OCI-LY3 (cell line): Measurements from ENCODE around the gene OVAAL.

Source experiments
- H2AFZ ChIP-seq: fragments of 200-600, 300-600 bp; shearing (Covaris generic); 2 replicates; pipeline ENCODE4 v1.6.0; 2014; ENCODE audit warnings: antibody characterized with exemption, low read depth, low read length
- H3K27ac ChIP-seq: fragments of 200-600, 300-600 bp; sonication (generic); 2 replicates; pipeline ENCODE4 v1.5.1; 2014; ENCODE audit warnings: mild to moderate bottlenecking, low read length, moderate library complexity, mixed read lengths
- H3K27me3 ChIP-seq: fragments of 200-600, 300-600 bp; sonication (generic); 2 replicates; pipeline ENCODE4 v1.6.1; 2014; ENCODE audit warnings: low read depth, low read length, mixed read lengths
- H3K36me3 ChIP-seq: fragments of 200-600, 300-600 bp; sonication (generic); replicated peaks from 2 replicates; pipeline ENCODE3; 2014; ENCODE audit warnings: low read depth, low read length, mixed read lengths
- H3K4me1 ChIP-seq: fragments of 300-600, 200-600 bp; sonication (generic); 2 replicates; pipeline ENCODE4 v1.6.1; 2014; ENCODE audit warnings: low read length, mixed read lengths
- H3K4me2 ChIP-seq: fragments of 200-600, 300-600 bp; sonication (generic); 2 replicates; pipeline ENCODE4 v1.6.1; 2014; ENCODE audit warnings: low read length, mixed read lengths
- H3K4me3 ChIP-seq: fragments of 300-600, 200-600 bp; sonication (generic); 2 replicates; pipeline ENCODE4 v1.5.1; 2014; ENCODE audit warnings: antibody characterized with exemption, mild to moderate bottlenecking, low read length, moderate library complexity
- H3K79me2 ChIP-seq: fragments of 300-600, 200-600 bp; shearing (Covaris generic); 2 replicates; pipeline ENCODE4 v1.6.1; 2014; ENCODE audit warnings: mild to moderate bottlenecking, low read length, mixed read lengths
- H3K9ac ChIP-seq: fragments of 300-600, 200-600 bp; shearing (Covaris generic); 2 replicates; pipeline ENCODE4 v1.6.0; 2014; ENCODE audit warnings: mild to moderate bottlenecking, low read length, moderate library complexity
- H3K9me3 ChIP-seq: fragments of 200-600, 300-600 bp; shearing (Covaris generic); 2 replicates; pipeline ENCODE4 v1.6.1; 2014; ENCODE audit warnings: low read length, mixed read lengths; ENCODE audit not compliant: insufficient read depth
- H4K20me1 ChIP-seq: fragments of 200-600, 300-600 bp; sonication (generic); 2 replicates; pipeline ENCODE4 v1.6.1; 2016; ENCODE audit warnings: low read length, mixed read lengths; ENCODE audit not compliant: insufficient read depth
- CTCF ChIP-seq: fragments of 200-600, 300-600 bp; sonication (generic); IDR thresholded peaks from 2 replicates; pipeline ENCODE4 v1.5.1; 2014; ENCODE audit warnings: antibody characterized with exemption, low read length, low read depth
- EZH2phosphoT487 ChIP-seq: fragments of 200-600 bp; shearing (Covaris generic); IDR thresholded peaks from 2 replicates; pipeline ENCODE4 v1.6.1; 2018; ENCODE audit warnings: antibody characterized with exemption, mixed run types, low read depth

Gene OVAAL

DNA sequence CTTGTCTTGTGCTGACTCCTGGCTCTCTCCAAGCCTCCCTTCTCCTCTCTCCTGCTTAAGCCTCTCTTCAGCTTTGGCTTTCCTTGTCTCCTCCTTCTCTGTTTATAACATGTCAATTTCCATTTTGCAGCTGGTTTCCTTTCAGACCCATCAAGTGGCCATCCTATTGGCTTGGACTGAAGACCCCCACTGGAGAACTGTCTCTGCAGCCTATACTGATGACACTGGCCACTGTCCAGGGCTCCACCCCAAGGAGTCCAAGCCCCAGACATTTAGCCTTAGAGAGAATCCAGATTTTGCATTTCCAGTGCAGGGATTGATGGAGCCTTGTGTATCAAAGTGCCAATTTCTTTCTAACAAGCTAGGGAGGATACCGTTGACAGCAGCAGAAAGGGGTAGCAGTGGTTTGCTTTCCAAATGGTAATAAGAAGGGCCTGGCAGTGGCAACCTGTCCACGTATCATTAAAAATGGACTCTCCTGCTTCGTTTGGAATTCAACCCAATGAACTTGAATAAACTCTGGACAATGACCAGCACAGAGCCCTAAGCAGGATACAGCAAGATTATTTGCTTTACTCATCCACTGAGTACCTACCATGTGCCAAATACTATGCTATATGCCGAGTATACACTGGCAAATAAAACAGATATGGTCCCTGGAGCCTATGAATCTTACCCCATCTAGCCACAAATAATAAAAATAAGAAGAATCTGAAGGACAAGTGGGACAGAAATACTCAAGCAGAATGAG, 6.5 kb downstream of the OVAAL start:
- Histone ChIP-seq H3K36me3 (no peaks in the 10 kb centered on the region), H3K4me1 (no peaks in the 10 kb centered on the region), H3K4me2 (no peak overlapping the region), H3K27me3 (peaks cover 40% of the 10 kb centered on the region; the same call in 1 of the 2 replicates), H4K20me1 (no peaks in the 10 kb centered on the region), H3K27ac (no peak overlapping the region), H2AFZ (no peak overlapping the region), H3K4me3 (no peak overlapping the region), H3K79me2 (no peaks in the 10 kb centered on the region), H3K9me3 (no peaks in the 10 kb centered on the region), H3K9ac (no peak overlapping the region)
- TF ChIP-seq EZH2phosphoT487, result no peak
- no peak for TF ChIP-seq CTCF

DNA sequence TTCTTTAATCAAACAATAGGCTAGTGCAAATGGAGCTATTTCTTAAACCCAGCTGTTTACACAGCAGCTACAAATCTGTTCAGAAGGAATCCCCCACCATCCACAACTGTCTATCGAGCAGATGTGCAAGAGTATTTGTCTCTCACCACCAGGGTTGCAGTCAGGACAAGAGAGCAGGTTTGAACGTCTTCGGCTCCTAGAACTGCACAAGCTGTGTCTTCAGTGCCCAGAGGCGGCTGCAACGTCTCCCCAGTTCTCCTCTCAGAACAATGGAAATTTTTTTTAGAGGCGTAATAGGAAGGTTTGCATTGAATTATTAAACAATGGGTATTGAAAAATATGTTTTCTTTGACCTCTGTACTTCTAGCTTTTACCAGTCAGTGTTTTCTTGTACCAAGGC, 7.3 kb downstream of the OVAAL start:
- no peaks in the 10 kb centered on the region for H3K4me1 ChIP-seq
- no peaks in the 10 kb centered on the region for H3K79me2 ChIP-seq
- H3K4me2 ChIP-seq, result no peak overlapping the region
- H3K9me3 ChIP-seq, result no peaks in the 10 kb centered on the region
- no peak overlapping the region for H3K9ac ChIP-seq
- peaks cover 42% of the 10 kb centered on the region; the same call in 1 of the 2 replicates for H3K27me3 ChIP-seq
- no peak overlapping the region for H3K4me3 ChIP-seq
- H2AFZ ChIP-seq, result no peak overlapping the region
- H3K36me3 ChIP-seq, result no peaks in the 10 kb centered on the region
- no peak overlapping the region for H3K27ac ChIP-seq
- no peak for TF ChIP-seq CTCF
- TF ChIP-seq EZH2phosphoT487, result no peak
- H4K20me1 ChIP-seq, result no peaks in the 10 kb centered on the region

DNA sequence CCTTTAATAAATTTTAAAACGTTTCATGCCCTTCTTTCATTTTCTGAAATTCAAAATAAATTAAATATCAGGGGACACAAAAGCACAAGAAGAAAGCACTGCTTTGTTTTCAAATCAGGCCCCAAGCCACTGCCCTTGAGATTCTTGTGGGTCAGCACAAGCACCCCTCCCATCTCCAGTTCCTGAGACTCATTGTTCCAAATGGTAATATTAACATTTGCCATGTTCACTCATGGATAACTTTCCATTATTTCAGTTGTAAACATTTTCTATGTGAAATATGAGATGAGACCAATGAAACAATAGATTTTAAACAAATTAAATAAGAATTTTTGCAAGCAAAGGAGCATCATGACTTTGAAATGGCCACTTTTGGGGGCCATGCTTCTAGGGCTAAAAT, 7.7 kb downstream of the OVAAL start:
- no peak overlapping the region for H3K4me3 ChIP-seq
- TF ChIP-seq EZH2phosphoT487 (no peak), CTCF (no peak)
- no peaks in the 10 kb centered on the region for H3K36me3 ChIP-seq
- no peak overlapping the region for H3K27ac ChIP-seq
- peaks cover 43% of the 10 kb centered on the region; the same call in 1 of the 2 replicates for H3K27me3 ChIP-seq
- no peak overlapping the region for H2AFZ ChIP-seq
- H3K9ac ChIP-seq, result no peak overlapping the region
- no peaks in the 10 kb centered on the region for H3K9me3 ChIP-seq
- H3K79me2 ChIP-seq, result no peaks in the 10 kb centered on the region
- no peaks in the 10 kb centered on the region for H3K4me1 ChIP-seq
- H3K4me2 ChIP-seq, result no peak overlapping the region
- no peaks in the 10 kb centered on the region for H4K20me1 ChIP-seq

DNA sequence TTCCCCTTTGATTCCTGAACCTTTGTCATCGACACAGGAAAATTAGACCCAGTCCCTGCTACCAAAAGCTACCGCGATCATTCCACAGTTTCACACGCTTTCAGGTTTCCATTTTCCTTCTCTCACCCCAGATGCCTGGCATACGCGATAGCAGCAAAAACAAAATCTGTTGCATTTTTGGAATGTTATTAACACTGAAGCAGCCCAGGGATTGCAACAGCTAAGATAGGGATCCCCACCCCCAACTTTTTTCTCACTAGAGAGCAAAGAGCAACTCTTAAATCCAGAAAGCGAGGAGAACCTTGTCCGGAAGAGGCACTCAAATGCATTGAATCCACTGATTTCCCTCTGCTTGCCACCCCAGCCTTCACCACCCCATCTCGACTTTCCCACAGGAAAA, 8.9 kb downstream of the OVAAL start:
- TF ChIP-seq EZH2phosphoT487 (no peak), CTCF (no peak)

More for the DNA sequence above, 8.9 kb downstream of the OVAAL start:
- no peak overlapping the region for H2AFZ ChIP-seq
- no peaks in the 10 kb centered on the region for H3K9me3 ChIP-seq
- no peaks in the 10 kb centered on the region for H3K4me1 ChIP-seq
- no peak overlapping the region for H3K9ac ChIP-seq
- no peaks in the 10 kb centered on the region for H3K36me3 ChIP-seq
- H3K27me3 ChIP-seq, result peaks cover 46% of the 10 kb centered on the region; the same call in 1 of the 2 replicates
- no peak overlapping the region for H3K4me2 ChIP-seq
- no peaks in the 10 kb centered on the region for H4K20me1 ChIP-seq
- no peaks in the 10 kb centered on the region for H3K79me2 ChIP-seq
- no peak overlapping the region for H3K27ac ChIP-seq
- no peak overlapping the region for H3K4me3 ChIP-seq
